Measurements from ENCODE around the gene PTCD1. TPM values are rescaled to one million over a fixed set of nuclear protein-coding genes. Genes with fewer than 3 reads are reported as not detected.

The PTCD1 gene
- total and polyA plus RNA-seq, 9 of the 15 experiments (the other 6 are each of a cell fraction or from before 2014, with no cell fraction given), result 0.46 to 17.1 (median 6.2) TPM

DNA sequence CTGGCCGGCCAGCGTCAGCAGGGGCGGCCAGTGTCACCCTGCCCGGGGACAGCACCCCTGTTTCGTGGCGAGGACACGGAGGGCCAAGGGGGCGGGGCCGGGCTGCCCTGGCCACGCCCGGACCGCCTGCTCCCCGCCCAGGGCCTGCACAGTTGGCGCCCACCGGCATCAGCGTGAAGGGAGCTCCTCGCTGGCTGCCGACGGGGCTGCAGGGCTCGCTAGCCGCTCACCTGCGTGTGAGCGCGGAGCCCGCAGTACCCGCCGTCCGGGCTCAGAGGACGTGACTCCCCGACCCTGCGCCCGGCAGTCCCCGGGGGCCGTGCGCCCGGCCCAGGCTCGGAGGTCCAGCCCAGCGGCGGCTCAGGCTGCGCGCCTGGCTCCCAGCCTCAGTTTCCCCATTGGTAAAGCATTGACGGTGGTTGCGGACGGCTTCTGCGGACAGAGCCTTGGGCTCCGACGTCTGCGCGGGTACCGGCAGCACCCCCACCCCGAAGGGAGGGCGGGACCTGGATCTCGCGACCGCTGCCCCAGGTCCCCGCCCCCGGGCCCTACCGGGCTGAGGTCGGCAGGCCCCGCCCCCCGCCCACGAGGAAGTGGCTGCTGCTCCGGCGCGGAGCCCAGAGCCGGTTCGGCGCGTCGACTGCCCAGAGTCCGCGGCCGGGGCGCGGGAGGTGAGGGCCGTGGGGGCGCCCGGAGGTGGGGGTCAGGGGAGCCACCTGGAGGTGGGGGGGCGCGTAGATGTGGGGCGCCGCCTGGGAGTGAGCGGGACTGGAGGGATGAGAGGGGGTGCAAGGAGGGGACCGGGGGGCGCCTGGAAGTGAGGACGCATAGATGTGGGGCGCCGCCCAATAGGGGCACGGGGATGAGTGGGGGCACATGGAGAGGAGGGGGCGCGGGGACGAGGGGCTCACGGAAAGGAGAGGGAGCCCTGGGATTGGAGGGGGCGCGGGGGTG lies 64.2 kb downstream of the PTCD1 start, which contains the start of gene ARPC1B (continued):
- TF ChIP-seq PHF8 (IDR thresholded peaks at IDR 0.05; ENCODE audit: borderline replicate concordance, low read length) (peak; percentile 79), KDM5B (IDR thresholded peaks at IDR 0.05; ENCODE audit: insufficient replicate concordance, low read depth, low read length) (peak; percentile 71), CBX5 (IDR thresholded peaks at IDR 0.05; ENCODE audit: borderline replicate concordance, low read depth) (no peak), CREBBP (IDR thresholded peaks at IDR 0.05; ENCODE audit: low read depth, low read length) (no peak), POLR3G (IDR thresholded peaks at IDR 0.05; ENCODE audit: extremely low read depth, insufficient read length, insufficient replicate concordance) (no peak), NR4A1 (CRISPR knock-in tag; IDR thresholded peaks at IDR 0.05) (no peak), NR4A1 (tag; IDR thresholded peaks at IDR 0.05) (no peak), ZNF778 (CRISPR knock-in tag; IDR thresholded peaks at IDR 0.05) (no peak), STAT5B (CRISPR knock-in tag; IDR thresholded peaks at IDR 0.05) (no peak), POLR2G (IDR thresholded peaks at IDR 0.05; ENCODE audit: low read depth, low read length) (peak; percentile 81), TGIF2 (CRISPR knock-in tag; IDR thresholded peaks at IDR 0.05) (peak; percentile 10; the same call in 1 of the 2 replicates), ZNF444 (CRISPR knock-in tag; IDR thresholded peaks at IDR 0.05) (no peak), ZNF384 (IDR thresholded peaks at IDR 0.05; ENCODE audit: low read depth, low read length) (no peak), ETS2 (tag; IDR thresholded peaks at IDR 0.05; ENCODE audit: borderline replicate concordance, poor library complexity, severe bottlenecking) (no peak), GTF2A2 (tag; IDR thresholded peaks at IDR 0.05) (no peak), E2F3 (CRISPR knock-in tag; IDR thresholded peaks at IDR 0.05) (peak; percentile 76; the same call in 1 of the 2 replicates), ZNF23 (CRISPR knock-in tag; IDR thresholded peaks at IDR 0.05) (no peak), CHD1 (IDR thresholded peaks at IDR 0.05; ENCODE audit: low read length) (peak; percentile 71), NCOA6 (IDR thresholded peaks at IDR 0.05) (peak; percentile 94), FOXP1 (CRISPR knock-in tag; IDR thresholded peaks at IDR 0.05) (peak; percentile 48; the same call in 1 of the 2 replicates), HMG20B (CRISPR knock-in tag; IDR thresholded peaks at IDR 0.05) (no peak), FOXJ2 (tag; IDR thresholded peaks at IDR 0.05) (no peak), JUN (IDR thresholded peaks at IDR 0.05; ENCODE audit: borderline replicate concordance, low read depth, low read length) (no peak), JUN (CRISPR knock-in tag; IDR thresholded peaks at IDR 0.05; ENCODE audit: borderline replicate concordance) (no peak)
- TF ChIP-seq, protein P1, sequence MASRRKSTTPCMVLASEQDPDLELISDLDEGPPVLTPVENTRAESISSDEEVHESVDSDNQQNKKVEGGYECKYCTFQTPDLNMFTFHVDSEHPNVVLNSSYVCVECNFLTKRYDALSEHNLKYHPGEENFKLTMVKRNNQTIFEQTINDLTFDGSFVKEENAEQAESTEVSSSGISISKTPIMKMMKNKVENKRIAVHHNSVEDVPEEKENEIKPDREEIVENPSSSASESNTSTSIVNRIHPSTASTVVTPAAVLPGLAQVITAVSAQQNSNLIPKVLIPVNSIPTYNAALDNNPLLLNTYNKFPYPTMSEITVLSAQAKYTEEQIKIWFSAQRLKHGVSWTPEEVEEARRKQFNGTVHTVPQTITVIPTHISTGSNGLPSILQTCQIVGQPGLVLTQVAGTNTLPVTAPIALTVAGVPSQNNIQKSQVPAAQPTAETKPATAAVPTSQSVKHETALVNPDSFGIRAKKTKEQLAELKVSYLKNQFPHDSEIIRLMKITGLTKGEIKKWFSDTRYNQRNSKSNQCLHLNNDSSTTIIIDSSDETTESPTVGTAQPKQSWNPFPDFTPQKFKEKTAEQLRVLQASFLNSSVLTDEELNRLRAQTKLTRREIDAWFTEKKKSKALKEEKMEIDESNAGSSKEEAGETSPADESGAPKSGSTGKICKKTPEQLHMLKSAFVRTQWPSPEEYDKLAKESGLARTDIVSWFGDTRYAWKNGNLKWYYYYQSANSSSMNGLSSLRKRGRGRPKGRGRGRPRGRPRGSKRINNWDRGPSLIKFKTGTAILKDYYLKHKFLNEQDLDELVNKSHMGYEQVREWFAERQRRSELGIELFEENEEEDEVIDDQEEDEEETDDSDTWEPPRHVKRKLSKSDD (conservative IDR thresholded peaks at IDR 0.05; ENCODE audit: low read length), result no peak
- TF ChIP-seq, protein P2, sequence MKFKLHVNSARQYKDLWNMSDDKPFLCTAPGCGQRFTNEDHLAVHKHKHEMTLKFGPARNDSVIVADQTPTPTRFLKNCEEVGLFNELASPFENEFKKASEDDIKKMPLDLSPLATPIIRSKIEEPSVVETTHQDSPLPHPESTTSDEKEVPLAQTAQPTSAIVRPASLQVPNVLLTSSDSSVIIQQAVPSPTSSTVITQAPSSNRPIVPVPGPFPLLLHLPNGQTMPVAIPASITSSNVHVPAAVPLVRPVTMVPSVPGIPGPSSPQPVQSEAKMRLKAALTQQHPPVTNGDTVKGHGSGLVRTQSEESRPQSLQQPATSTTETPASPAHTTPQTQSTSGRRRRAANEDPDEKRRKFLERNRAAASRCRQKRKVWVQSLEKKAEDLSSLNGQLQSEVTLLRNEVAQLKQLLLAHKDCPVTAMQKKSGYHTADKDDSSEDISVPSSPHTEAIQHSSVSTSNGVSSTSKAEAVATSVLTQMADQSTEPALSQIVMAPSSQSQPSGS (CRISPR knock-in tag; IDR thresholded peaks at IDR 0.05), result no peak
